Neural cell (in vitro differentiated cells): ENCODE data around the gene OR6J1. TPM values are rescaled to one million over a fixed set of nuclear protein-coding genes. Genes with fewer than 3 reads are reported as not detected.

Experiments
- H2AFZ ChIP-seq: fragments of 200-600, 300-800 bp; sonication (generic), shearing (Covaris generic); 2 replicates; pipeline ENCODE4 v1.6.0; 2014; ENCODE audit warnings: low read depth, mild to moderate bottlenecking, antibody characterized with exemption, low read length, moderate library complexity
- H3F3A ChIP-seq: fragments of 200-600 bp; shearing (Covaris generic); 2 replicates; pipeline ENCODE4 v1.6.1; 2016; ENCODE audit warnings: mild to moderate bottlenecking, moderate library complexity, mixed read lengths, antibody characterized with exemption, low read length; ENCODE audit not compliant: insufficient read depth, poor library complexity, severe bottlenecking
- H3K27ac ChIP-seq: fragments of 200-600, 300-800 bp; sonication (generic), shearing (Covaris generic); 2 replicates; pipeline ENCODE4 v1.5.1; 2014; ENCODE audit warnings: mild to moderate bottlenecking, low read length, moderate library complexity
- H3K27me3 ChIP-seq: fragments of 300-800, 200-600 bp; sonication (generic), shearing (Covaris generic); 2 replicates; pipeline ENCODE4 v1.6.0; 2014; ENCODE audit warnings: mild to moderate bottlenecking, low read depth, low read length, moderate library complexity; ENCODE audit not compliant: insufficient read depth
- H3K36me3 ChIP-seq: fragments of 300-800, 200-600 bp; sonication (generic), shearing (Covaris generic); 2 replicates; pipeline ENCODE4 v1.5.1; 2014; ENCODE audit warnings: mild to moderate bottlenecking, antibody characterized with exemption, low read length, moderate library complexity; ENCODE audit not compliant: insufficient read depth
- H3K4me2 ChIP-seq: fragments of 300-800, 200-600 bp; sonication (generic), shearing (Covaris generic); 2 replicates; pipeline ENCODE4 v1.6.0; 2014; ENCODE audit warnings: mild to moderate bottlenecking, low read length
- H3K4me3 ChIP-seq: fragments of 300-800, 200-600 bp; sonication (generic), shearing (Covaris generic); 2 replicates; pipeline ENCODE4 v1.5.1; 2014; ENCODE audit warnings: mild to moderate bottlenecking, low read length, moderate library complexity
- H3K79me2 ChIP-seq: fragments of 200-600 bp; shearing (Covaris generic); replicated peaks from 2 replicates; pipeline ENCODE4 v1.6.0; 2014; ENCODE audit warnings: mild to moderate bottlenecking, low read length, moderate library complexity; ENCODE audit not compliant: insufficient read depth
- H3K9ac ChIP-seq: fragments of 300-800, 200-600 bp; sonication (generic), shearing (Covaris generic); 2 replicates; pipeline ENCODE4 v1.6.1; 2016; ENCODE audit warnings: mild to moderate bottlenecking, low read length, mixed read lengths
- H3K9me2 ChIP-seq: fragments of 200-600 bp; shearing (Covaris generic); 2 replicates; pipeline ENCODE4 v1.6.1; 2016; ENCODE audit warnings: mild to moderate bottlenecking, low read length, mixed read lengths; ENCODE audit not compliant: insufficient read depth
- H3K9me3 ChIP-seq: fragments of 200-600, 300-800 bp; sonication (generic), shearing (Covaris generic); 2 replicates; pipeline ENCODE4 v1.6.1; 2016; ENCODE audit warnings: mild to moderate bottlenecking, mixed run types, low read length, moderate library complexity, mixed read lengths
- H4K20me1 ChIP-seq: fragments of 200-600 bp; shearing (Covaris generic); 2 replicates; pipeline ENCODE4 v1.6.1; 2016; ENCODE audit warnings: mild to moderate bottlenecking, mixed run types; ENCODE audit not compliant: insufficient read depth
- EP300 ChIP-seq: fragments of 450-650 bp; conservative IDR thresholded peaks from 2 replicates; pipeline ENCODE4 v1.6.1; 2014; ENCODE audit warnings: antibody characterized with exemption, mild to moderate bottlenecking, moderate library complexity; ENCODE audit not compliant: poor library complexity, severe bottlenecking
- EZH2 ChIP-seq: fragments of 200-600, 300-800 bp; shearing (Covaris generic), sonication (generic); IDR thresholded peaks from 2 replicates; pipeline ENCODE4 v1.6.1; 2014; ENCODE audit warnings: antibody characterized with exemption, low read length, borderline replicate concordance, mild to moderate bottlenecking; ENCODE audit not compliant: insufficient read depth, poor library complexity, severe bottlenecking
- POLR2AphosphoS5 ChIP-seq: IDR thresholded peaks from 2 replicates; pipeline ENCODE4 v1.6.1; 2012
- RAD21 ChIP-seq: fragments of 450-650 bp; conservative IDR thresholded peaks from 2 replicates; pipeline ENCODE4 v1.6.1; 2014; ENCODE audit warnings: antibody characterized with exemption, mild to moderate bottlenecking, moderate library complexity
- REST ChIP-seq: IDR thresholded peaks from 2 replicates; pipeline ENCODE4 v1.6.1; 2012; ENCODE audit warnings: borderline replicate concordance
- SMC3 ChIP-seq: fragments of 450-650 bp; conservative IDR thresholded peaks from 2 replicates; pipeline ENCODE4 v1.6.1; 2014; ENCODE audit warnings: antibody characterized with exemption, mild to moderate bottlenecking, moderate library complexity; ENCODE audit not compliant: poor library complexity
- TAF1 ChIP-seq: IDR thresholded peaks from 2 replicates; pipeline ENCODE4 v1.6.1; 2012; ENCODE audit warnings: low read depth
- polyA plus RNA-seq: library from polyadenylated mRNA; depleted of rRNA; stranded (reverse); fragments of >200 nt; gene quantifications from 2 replicates; pipeline ENCODE4 v1.2.3, GENCODE V29; 2014
- TF ChIP-seq, protein P1 (sequence below): fragments of 450-650 bp; IDR thresholded peaks from 2 replicates; pipeline ENCODE4 v1.5.1; 2014; ENCODE audit warnings: antibody characterized with exemption, mild to moderate bottlenecking, moderate library complexity; ENCODE audit not compliant: poor library complexity, severe bottlenecking

The OR6J1 gene
- polyA plus RNA-seq, 1 donor from 2014 or later: not detected

- Histone ChIP-seq H3K9me2 (no peaks in the 10 kb centered on the region), H3K9me3 (no peaks in the 10 kb centered on the region), H2AFZ (no peak overlapping the region), H3K27me3 (peaks cover 2% of the 10 kb centered on the region), H3K4me2 (no peak overlapping the region), H3K4me3 (no peak overlapping the region), H3K79me2 (peaks cover 3% of the 10 kb centered on the region), H3F3A (peaks cover 5% of the 10 kb centered on the region), H3K9ac (no peak overlapping the region), H4K20me1 (no peaks in the 10 kb centered on the region), H3K27ac (no peak overlapping the region), H3K36me3 (no peaks in the 10 kb centered on the region)
- no peak for TF ChIP-seq REST
Observed at GRCh38 chr14:22594156-22594716, 49.9 kb downstream of the OR6J1 start.

- Histone ChIP-seq H2AFZ (no peak overlapping the region), H3K9ac (no peak overlapping the region), H3K4me2 (no peak overlapping the region), H3K9me2 (no peaks in the 10 kb centered on the region), H3K36me3 (no peaks in the 10 kb centered on the region), H3K27me3 (peaks cover 2% of the 10 kb centered on the region), H3K27ac (no peak overlapping the region), H3K4me3 (no peak overlapping the region), H3F3A (peaks cover 5% of the 10 kb centered on the region), H3K9me3 (no peaks in the 10 kb centered on the region), H4K20me1 (no peaks in the 10 kb centered on the region), H3K79me2 (peaks cover 3% of the 10 kb centered on the region)
- TF ChIP-seq SMC3 (no peak), TAF1 (no peak)
Observed at GRCh38 chr14:22593601-22594000, 50.6 kb downstream of the OR6J1 start.

GRCh38 chr14:22593189-22593588 lies 51.0 kb downstream of the OR6J1 start:
- H3K4me2 ChIP-seq: no peak overlapping the region

DNA sequence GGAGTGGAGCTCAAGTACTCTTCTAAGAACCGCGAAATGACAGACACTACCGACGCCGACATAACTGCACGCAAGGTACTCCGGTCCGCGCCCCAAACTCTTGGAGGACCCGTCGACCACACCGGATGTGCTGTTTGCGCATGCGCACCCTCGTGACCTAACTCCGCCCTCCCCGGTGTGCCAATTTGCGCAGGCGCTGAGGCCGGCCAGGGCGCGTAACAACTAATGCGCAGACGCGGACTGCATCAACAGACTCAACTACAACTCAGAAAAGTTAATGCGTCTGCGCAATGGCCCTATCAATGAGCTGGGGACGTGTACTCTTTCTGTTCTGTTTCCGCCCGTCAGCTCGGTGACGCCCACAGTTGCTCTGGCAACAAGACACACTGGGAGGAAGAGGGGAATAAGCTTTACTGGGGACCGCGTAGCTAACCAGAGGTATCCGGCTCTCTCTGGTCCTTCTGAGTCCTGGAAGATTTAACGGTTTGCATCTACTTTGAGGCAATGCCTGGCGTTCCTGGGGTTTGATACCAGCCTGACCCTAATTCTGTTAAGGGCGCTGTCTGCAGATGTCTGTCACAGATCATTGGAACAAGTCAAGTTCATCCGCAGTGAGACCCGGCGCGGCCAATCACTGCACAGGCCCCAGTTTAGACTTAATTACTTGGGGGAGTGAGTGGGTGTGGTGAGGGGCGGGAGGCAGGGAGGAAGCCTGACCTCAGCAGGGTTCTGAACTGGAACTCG lies 54.9 kb downstream of the OR6J1 start, which contains the start of gene DAD1:
TSS of gene DAD1 (minus strand) at position 129 of the 744 bp plus-strand sequence. CDS start at position 62, 67 bp downstream.
- peaks cover 5% of the 10 kb centered on the region for H3F3A ChIP-seq
- peak within 1 kb of the TSS; percentile 89 for H2AFZ ChIP-seq
- no peaks in the 10 kb centered on the region for H3K9me2 ChIP-seq
- peaks cover 41% of the 10 kb centered on the region for H3K79me2 ChIP-seq
- peak within 1 kb of the TSS; percentile 80 for H3K9ac ChIP-seq
- peak within 1 kb of the TSS; percentile 91 for H3K27ac ChIP-seq
- H3K4me3 ChIP-seq: peak within 1 kb of the TSS; percentile 80
- H4K20me1 ChIP-seq: no peaks in the 10 kb centered on the region
- H3K36me3 ChIP-seq: no peaks in the 10 kb centered on the region
- peak within 1 kb of the TSS; percentile 88 for H3K4me2 ChIP-seq
- no peaks in the 10 kb centered on the region for H3K9me3 ChIP-seq
- peaks cover 2% of the 10 kb centered on the region for H3K27me3 ChIP-seq
- TF ChIP-seq, protein P1, sequence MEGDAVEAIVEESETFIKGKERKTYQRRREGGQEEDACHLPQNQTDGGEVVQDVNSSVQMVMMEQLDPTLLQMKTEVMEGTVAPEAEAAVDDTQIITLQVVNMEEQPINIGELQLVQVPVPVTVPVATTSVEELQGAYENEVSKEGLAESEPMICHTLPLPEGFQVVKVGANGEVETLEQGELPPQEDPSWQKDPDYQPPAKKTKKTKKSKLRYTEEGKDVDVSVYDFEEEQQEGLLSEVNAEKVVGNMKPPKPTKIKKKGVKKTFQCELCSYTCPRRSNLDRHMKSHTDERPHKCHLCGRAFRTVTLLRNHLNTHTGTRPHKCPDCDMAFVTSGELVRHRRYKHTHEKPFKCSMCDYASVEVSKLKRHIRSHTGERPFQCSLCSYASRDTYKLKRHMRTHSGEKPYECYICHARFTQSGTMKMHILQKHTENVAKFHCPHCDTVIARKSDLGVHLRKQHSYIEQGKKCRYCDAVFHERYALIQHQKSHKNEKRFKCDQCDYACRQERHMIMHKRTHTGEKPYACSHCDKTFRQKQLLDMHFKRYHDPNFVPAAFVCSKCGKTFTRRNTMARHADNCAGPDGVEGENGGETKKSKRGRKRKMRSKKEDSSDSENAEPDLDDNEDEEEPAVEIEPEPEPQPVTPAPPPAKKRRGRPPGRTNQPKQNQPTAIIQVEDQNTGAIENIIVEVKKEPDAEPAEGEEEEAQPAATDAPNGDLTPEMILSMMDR: peak; percentile 64
- TF ChIP-seq EZH2 (no peak), RAD21 (peak; percentile 27), REST (no peak), TAF1 (no peak), POLR2AphosphoS5 (peak; percentile 84), EP300 (peak; percentile 62)

More at GRCh38 chr14:22593189-22593588, 51.0 kb downstream of the OR6J1 start:
- Histone ChIP-seq H2AFZ (no peak overlapping the region), H3K27ac (no peak overlapping the region), H3K27me3 (peaks cover 2% of the 10 kb centered on the region), H3F3A (peaks cover 5% of the 10 kb centered on the region), H4K20me1 (no peaks in the 10 kb centered on the region), H3K9ac (no peak overlapping the region), H3K4me3 (no peak overlapping the region), H3K9me3 (no peaks in the 10 kb centered on the region), H3K79me2 (peaks cover 7% of the 10 kb centered on the region), H3K36me3 (no peaks in the 10 kb centered on the region), H3K9me2 (no peaks in the 10 kb centered on the region)
- TF ChIP-seq TAF1: no peak
